ENCODE data around the gene SLX4IP. TPM values are rescaled to one million over a fixed set of nuclear protein-coding genes. Genes with fewer than 3 reads are reported as not detected.
A peak's percentile ranks its signal among the peaks of the same experiment; 100 is the strongest.
"Not testable (repeated sequence)": the region's sequence is repeated elsewhere in the genome, so short reads cannot be mapped to it uniquely, and the experiment has no call there.

The SLX4IP gene
- total RNA-seq, 2 experiments from 2014 or later = 7.6 to 8.5 TPM

DNA sequence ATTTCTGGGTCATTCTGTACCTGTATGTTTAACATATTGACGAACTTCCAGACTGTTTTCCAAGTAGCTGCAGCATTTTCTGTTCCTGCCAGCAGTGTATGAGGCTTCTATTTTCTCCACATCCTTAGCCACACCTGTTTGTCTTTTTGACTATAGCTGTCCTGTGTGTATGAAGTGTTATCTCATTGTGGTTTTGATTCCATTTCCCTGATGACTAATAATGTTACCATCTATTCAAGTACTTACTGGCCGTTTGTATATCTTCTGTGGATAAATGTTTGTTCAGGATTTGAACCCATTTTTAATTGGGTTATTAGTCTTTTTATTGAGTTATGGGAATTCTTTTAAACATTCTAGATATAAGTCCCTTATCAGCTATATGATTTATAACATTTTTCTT, 143.5 kb downstream of the SLX4IP start:
- no peak overlapping the region for H3K4me3 Mint-ChIP-seq
- DNase-seq (no peak), ATAC-seq (ENCODE audit: low read depth) (peak; percentile 73)
- H3K4me1 Mint-ChIP-seq = peaks cover 15% of the 10 kb centered on the region
- POLR2A ChIA-PET = no interaction called here
- H3K36me3 Mint-ChIP-seq = peaks cover 14% of the 10 kb centered on the region
- no peaks in the 10 kb centered on the region for H3K27me3 Mint-ChIP-seq
- no peak overlapping the region for H3K27ac Mint-ChIP-seq
- H3K9me3 Mint-ChIP-seq = no peaks in the 10 kb centered on the region

GRCh38 chr20:10579942-10580341, 144.8 kb downstream of the SLX4IP start:
- no peak overlapping the region for H3K4me3 Mint-ChIP-seq
- peaks cover 11% of the 10 kb centered on the region for H3K36me3 Mint-ChIP-seq
- peaks cover 15% of the 10 kb centered on the region for H3K4me1 Mint-ChIP-seq
- POLR2A ChIA-PET = no interaction called here
- H3K27me3 Mint-ChIP-seq = no peaks in the 10 kb centered on the region
- ATAC-seq (ENCODE audit: low read depth) (no peak), DNase-seq (no peak)
- H3K27ac Mint-ChIP-seq = no peak overlapping the region
- H3K9me3 Mint-ChIP-seq = no peaks in the 10 kb centered on the region

- no peaks in the 10 kb centered on the region for H3K9me3 Mint-ChIP-seq
- peaks cover 15% of the 10 kb centered on the region for H3K4me1 Mint-ChIP-seq
- DNase-seq (no peak), ATAC-seq (ENCODE audit: low read depth) (no peak)
- no peak overlapping the region for H3K27ac Mint-ChIP-seq
- no peaks in the 10 kb centered on the region for H3K27me3 Mint-ChIP-seq
- no peak overlapping the region for H3K4me3 Mint-ChIP-seq
- peaks cover 11% of the 10 kb centered on the region for H3K36me3 Mint-ChIP-seq
- POLR2A ChIA-PET = no interaction called here
These were observed 145.6 kb downstream of the SLX4IP start for GRCh38 chr20:10580700-10581099.

DNA sequence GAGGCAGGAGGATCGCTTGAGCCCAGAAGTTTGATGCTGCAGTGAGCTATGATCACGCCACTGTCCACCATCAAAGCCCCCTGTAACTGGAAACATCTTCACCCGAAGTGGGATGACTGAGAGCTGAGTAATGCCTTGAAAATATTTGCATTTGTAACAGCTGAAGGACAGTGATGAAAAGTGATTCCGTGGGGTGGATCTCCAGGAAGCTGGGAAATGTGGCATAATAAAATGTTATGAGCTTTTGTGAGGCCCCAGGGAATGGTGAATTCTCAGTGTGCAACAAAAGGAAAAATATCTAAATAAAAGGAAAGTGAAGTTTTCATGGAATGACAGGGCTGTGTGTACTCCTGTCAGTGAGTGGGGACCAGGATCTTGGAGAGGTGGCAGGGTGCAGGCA, 146.7 kb downstream of the SLX4IP start:
- POLR2A ChIA-PET = no interaction called here
- no peak overlapping the region for H3K4me3 Mint-ChIP-seq
- DNase-seq (no peak), ATAC-seq (ENCODE audit: low read depth) (no peak)
- peaks cover 11% of the 10 kb centered on the region for H3K36me3 Mint-ChIP-seq
- H3K4me1 Mint-ChIP-seq = peaks cover 15% of the 10 kb centered on the region
- no peak overlapping the region for H3K27ac Mint-ChIP-seq
- no peaks in the 10 kb centered on the region for H3K27me3 Mint-ChIP-seq
- no peaks in the 10 kb centered on the region for H3K9me3 Mint-ChIP-seq

- Mint-ChIP-seq H3K4me1 (peaks cover 5% of the 10 kb centered on the region), H3K27me3 (no peaks in the 10 kb centered on the region), H3K27ac (no peak overlapping the region), H3K4me3 (no peak overlapping the region), H3K9me3 (no peaks in the 10 kb centered on the region), H3K36me3 (peaks cover 11% of the 10 kb centered on the region)
- POLR2A ChIA-PET = no interaction called here
- ATAC-seq (ENCODE audit: low read depth) (no peak), DNase-seq (no peak)
These were observed 149.3 kb downstream of the SLX4IP start for GRCh38 chr20:10584371-10584770.

DNA sequence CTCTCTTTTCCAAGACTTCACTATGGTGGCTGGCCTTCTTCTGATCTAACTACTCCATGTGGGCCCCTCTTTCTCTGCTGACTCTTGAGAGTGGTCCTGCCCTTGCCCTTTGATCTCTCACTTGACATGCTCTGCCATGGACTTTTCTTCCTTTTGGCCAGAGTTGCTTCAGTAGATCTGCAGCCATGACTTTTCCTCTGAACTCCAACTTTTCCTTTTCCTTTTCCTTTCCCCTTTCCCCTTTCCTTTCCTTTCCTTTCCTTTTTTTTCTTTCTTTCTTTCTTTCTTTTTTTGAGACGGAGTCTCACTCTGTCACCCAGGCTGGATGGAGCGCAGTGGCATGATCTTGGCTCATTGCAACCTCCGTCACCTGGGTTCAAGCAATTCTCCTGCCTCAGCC, 150.2 kb downstream of the SLX4IP start:
- ATAC-seq (ENCODE audit: low read depth) = no peak
- POLR2A ChIA-PET = no interaction called here
- Mint-ChIP-seq H3K4me3 (no peak overlapping the region), H3K9me3 (no peaks in the 10 kb centered on the region), H3K27ac (no peak overlapping the region), H3K36me3 (peaks cover 9% of the 10 kb centered on the region), H3K4me1 (peaks cover 4% of the 10 kb centered on the region), H3K27me3 (no peaks in the 10 kb centered on the region)
- DNase-seq = no peak

DNA sequence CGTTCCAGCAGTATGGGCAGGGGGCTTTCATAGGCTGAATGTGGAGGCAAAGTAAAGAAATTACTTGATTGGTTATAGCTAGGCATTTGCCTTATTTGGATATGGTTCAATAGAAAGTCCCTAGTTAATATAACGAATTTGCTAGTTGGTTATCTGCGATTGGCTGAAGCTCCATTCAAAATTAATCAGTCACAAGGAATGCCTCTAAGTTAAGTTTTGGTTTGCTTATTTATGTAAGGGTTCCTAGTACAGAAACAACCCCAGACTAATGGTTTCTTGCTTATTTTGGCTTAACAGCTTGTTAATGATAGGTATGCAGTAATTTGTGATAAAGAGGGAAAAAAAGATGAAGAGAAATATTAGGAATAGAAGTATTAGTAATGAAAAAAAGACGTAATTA, 151.2 kb downstream of the SLX4IP start:
- POLR2A ChIA-PET = no interaction called here
- no peak for ATAC-seq (ENCODE audit: low read depth)
- H3K4me1 Mint-ChIP-seq = peaks cover 5% of the 10 kb centered on the region
- H3K9me3 Mint-ChIP-seq = no peaks in the 10 kb centered on the region
- no peak overlapping the region for H3K4me3 Mint-ChIP-seq
- no peak for DNase-seq
- H3K27ac Mint-ChIP-seq = no peak overlapping the region
- H3K36me3 Mint-ChIP-seq = peaks cover 3% of the 10 kb centered on the region
- no peaks in the 10 kb centered on the region for H3K27me3 Mint-ChIP-seq

DNA sequence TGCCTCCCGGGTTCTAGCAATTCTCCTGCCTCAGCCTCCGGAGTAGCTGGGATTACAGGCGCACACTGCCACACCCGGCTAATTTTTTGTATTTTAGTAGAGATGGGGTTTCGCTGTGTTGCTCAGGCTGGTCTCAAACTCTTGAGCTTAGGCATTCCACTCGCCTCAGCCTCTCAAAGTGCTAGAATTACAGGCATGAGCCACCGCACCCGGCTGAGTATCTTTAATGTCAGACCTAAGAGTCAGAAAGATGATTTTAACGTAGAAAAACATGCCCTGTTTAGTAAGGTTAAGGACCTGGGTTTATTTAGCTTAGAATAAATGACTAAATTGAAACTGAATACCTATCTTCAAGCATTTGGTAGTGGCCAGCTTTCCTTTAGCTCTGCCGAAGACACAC, 155.3 kb downstream of the SLX4IP start:
- H3K27ac Mint-ChIP-seq; H3K27me3 Mint-ChIP-seq; H3K4me3 Mint-ChIP-seq; POLR2A ChIA-PET; H3K4me1 Mint-ChIP-seq; H3K9me3 Mint-ChIP-seq; ATAC-seq (ENCODE audit: low read depth); H3K36me3 Mint-ChIP-seq; DNase-seq: not testable (repeated sequence)

DNA sequence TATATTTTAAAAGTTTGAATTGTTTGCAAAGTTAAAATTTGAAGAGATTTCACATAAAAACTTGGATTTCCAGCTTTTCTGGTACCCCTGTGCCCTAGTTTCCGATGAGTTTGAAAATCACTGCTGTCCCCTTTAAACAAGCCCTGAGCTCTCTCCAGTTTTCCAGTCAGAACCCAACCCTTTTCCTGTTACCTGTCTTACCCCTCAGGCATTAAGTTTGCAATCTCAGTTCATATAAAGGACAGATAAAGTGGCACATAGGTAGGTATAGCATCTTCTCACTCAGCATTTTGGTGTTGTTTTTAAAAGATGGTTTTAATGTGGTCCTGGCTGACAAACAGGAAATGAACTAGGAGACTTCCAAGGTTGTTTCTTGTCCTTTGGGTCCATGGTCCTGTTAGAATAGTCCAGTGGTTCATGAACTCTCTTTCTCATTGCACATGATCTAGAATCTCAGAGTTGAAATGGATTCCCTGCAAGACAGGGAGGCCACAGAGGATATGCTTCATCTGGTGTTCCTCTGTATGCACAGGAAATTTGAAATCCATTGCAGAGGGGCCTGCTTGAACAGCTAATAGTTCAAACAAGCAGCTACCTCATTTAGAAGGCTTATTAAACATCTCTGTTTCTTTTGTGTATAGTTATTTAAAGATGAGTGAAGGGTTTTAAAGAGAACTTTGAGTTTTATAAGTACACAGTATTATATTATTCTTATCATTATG, 156.0 kb downstream of the SLX4IP start:
- ATAC-seq (ENCODE audit: low read depth) = no peak
- no peak for DNase-seq
- Mint-ChIP-seq H3K9me3 (no peaks in the 10 kb centered on the region), H3K27ac (no peak overlapping the region), H3K4me1 (peaks cover 8% of the 10 kb centered on the region), H3K4me3 (no peak overlapping the region), H3K36me3 (peaks cover 2% of the 10 kb centered on the region), H3K27me3 (no peaks in the 10 kb centered on the region)
- POLR2A ChIA-PET = no interaction called here

GRCh38 chr20:10591946-10592521, 156.9 kb downstream of the SLX4IP start:
- Mint-ChIP-seq H3K4me1 (peaks cover 8% of the 10 kb centered on the region), H3K4me3 (no peak overlapping the region), H3K27me3 (no peaks in the 10 kb centered on the region), H3K9me3 (no peaks in the 10 kb centered on the region), H3K27ac (no peak overlapping the region), H3K36me3 (peaks cover 2% of the 10 kb centered on the region)
- POLR2A ChIA-PET = no interaction called here
- ATAC-seq (ENCODE audit: low read depth) (no peak), DNase-seq (no peak)

DNA sequence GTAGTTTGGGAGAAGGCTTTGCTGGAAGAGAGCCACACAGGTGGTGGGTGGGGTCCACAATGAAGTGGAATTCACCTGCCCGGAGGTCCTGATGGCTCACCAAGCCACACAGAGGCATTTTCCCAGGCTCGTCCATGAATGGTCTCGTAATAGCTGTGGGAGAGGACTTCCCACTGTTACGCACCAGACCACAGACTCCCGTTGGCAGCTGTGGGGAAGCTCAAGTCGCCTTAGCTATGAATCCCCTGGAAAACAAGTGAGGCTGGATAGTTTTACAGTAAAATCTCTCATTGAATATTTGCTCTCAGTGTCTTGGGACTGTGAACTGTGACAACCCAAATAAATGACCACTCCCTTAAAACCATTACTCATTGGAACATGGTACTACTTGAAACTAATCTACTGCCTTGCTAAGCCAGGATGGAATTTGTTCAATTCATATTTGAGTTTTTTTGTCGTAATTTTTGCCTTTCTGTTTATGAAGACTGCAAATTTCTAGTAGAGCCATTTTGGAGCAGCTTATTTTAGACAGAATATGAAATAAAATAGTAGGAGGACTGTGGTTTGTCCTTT, 159.3 kb downstream of the SLX4IP start:
- Mint-ChIP-seq H3K9me3 (no peaks in the 10 kb centered on the region), H3K4me3 (no peak overlapping the region), H3K4me1 (peaks cover 8% of the 10 kb centered on the region), H3K36me3 (peaks cover 1% of the 10 kb centered on the region), H3K27ac (no peak overlapping the region), H3K27me3 (no peaks in the 10 kb centered on the region)
- no peak for DNase-seq
- POLR2A ChIA-PET = no interaction called here
- ATAC-seq (ENCODE audit: low read depth) = no peak

- Mint-ChIP-seq H3K36me3 (peaks cover 3% of the 10 kb centered on the region), H3K4me3 (no peak overlapping the region), H3K4me1 (peaks cover 8% of the 10 kb centered on the region), H3K27ac (no peak overlapping the region), H3K9me3 (no peaks in the 10 kb centered on the region), H3K27me3 (no peaks in the 10 kb centered on the region)
- ATAC-seq (ENCODE audit: low read depth) (no peak), DNase-seq (no peak)
- POLR2A ChIA-PET = no interaction called here
These were observed 160.2 kb downstream of the SLX4IP start for GRCh38 chr20:10595266-10595665.

- H3K27me3 Mint-ChIP-seq = no peaks in the 10 kb centered on the region
- H3K27ac Mint-ChIP-seq = no peak overlapping the region
These were observed 160.9 kb downstream of the SLX4IP start for GRCh38 chr20:10595985-10596384.

DNA sequence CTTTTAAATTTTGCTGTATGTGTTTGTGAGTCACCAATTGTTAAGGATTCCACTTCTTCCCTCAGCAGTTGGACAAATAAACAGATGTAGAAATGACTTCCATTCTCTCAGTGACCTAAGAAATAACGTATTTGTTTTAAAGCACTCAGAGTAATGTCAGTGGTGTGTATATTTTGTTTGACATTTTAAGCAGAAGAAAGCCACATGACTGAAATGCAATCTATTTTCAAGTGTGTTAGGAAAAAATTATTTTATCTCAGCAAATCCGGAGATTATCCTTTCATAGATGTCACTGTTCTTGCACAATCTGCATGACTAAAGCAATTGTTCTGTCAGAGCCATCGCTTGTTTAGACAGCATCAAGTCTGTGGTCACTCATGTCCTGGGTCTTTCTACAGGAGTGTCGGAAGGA, 161.6 kb downstream of the SLX4IP start:
- Mint-ChIP-seq H3K9me3 (no peaks in the 10 kb centered on the region), H3K4me3 (no peak overlapping the region), H3K27me3 (no peaks in the 10 kb centered on the region), H3K27ac (no peak overlapping the region), H3K36me3 (peaks cover 9% of the 10 kb centered on the region), H3K4me1 (peaks cover 2% of the 10 kb centered on the region)
- POLR2A ChIA-PET = no interaction called here
- DNase-seq (no peak), ATAC-seq (ENCODE audit: low read depth) (no peak)

More at GRCh38 chr20:10595985-10596384, 160.9 kb downstream of the SLX4IP start:
- no peak for DNase-seq
- no peak overlapping the region for H3K4me3 Mint-ChIP-seq
- POLR2A ChIA-PET = no interaction called here
- peaks cover 6% of the 10 kb centered on the region for H3K4me1 Mint-ChIP-seq
- H3K9me3 Mint-ChIP-seq = no peaks in the 10 kb centered on the region
- ATAC-seq (ENCODE audit: low read depth) = no peak
- H3K36me3 Mint-ChIP-seq = peaks cover 4% of the 10 kb centered on the region

All from activated naive CD8-positive, alpha-beta T cell treated with anti-CD3 and anti-CD28 coated beads, Interleukin-2, amount 10 ng/mL, durations not matched to agents 7 days and 5 days (primary cell).